ENCODE results near the gene TMIGD1.

DNA sequence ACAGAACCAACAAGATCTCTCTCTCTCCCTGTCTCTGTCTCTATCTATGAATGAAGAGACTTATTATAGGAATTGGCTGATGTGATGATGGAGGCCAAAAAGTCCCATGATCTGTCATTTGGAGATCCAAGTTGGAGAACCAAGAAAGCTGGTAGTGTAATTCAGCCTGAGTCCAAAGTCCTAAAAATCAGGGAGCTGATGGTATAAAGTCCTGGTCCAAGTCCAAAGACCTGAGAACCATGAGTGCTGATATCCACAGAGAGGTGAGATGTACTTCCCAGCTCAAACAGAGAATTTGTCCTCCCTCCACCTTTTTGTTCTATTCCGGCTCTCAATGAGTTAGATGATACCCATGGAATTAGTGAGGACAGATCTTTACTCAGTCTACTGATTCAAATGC lies 15.4 kb upstream of the TMIGD1 start:
- TF ChIP-seq, protein P1, sequence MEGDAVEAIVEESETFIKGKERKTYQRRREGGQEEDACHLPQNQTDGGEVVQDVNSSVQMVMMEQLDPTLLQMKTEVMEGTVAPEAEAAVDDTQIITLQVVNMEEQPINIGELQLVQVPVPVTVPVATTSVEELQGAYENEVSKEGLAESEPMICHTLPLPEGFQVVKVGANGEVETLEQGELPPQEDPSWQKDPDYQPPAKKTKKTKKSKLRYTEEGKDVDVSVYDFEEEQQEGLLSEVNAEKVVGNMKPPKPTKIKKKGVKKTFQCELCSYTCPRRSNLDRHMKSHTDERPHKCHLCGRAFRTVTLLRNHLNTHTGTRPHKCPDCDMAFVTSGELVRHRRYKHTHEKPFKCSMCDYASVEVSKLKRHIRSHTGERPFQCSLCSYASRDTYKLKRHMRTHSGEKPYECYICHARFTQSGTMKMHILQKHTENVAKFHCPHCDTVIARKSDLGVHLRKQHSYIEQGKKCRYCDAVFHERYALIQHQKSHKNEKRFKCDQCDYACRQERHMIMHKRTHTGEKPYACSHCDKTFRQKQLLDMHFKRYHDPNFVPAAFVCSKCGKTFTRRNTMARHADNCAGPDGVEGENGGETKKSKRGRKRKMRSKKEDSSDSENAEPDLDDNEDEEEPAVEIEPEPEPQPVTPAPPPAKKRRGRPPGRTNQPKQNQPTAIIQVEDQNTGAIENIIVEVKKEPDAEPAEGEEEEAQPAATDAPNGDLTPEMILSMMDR (IDR thresholded peaks at IDR 0.05) = no peak
- TF ChIP-seq POLR2A (IDR thresholded peaks at IDR 0.05) = no peak
